Natural killer cell (primary cell): Measurements from ENCODE around the gene PODXL. TPM values are rescaled to one million over a fixed set of nuclear protein-coding genes. Genes with fewer than 3 reads are reported as not detected.
"Not testable (repeated sequence)": the region's sequence is repeated elsewhere in the genome, so short reads cannot be mapped to it uniquely, and the experiment has no call there.

Experiments used
- ATAC-seq, 3 donors: fragments of 150-1000 bp in 2 of 3; fragments of 200-7000 bp in 1 of 3; cut with Tn5 transposase; 1 replicate in 1 of 3; 2 replicates in 2 of 3; pipeline ENCODE4 v1.10.0; 2021; ENCODE audit warnings: mild to moderate bottlenecking in 2 of 3, moderate library complexity in 2 of 3
- DNase-seq, 2 donors: peaks; one replicate each; pipeline versions ENCODE4 v3.0.0 to v3.0.0-alpha.2; 2013 to 2021; ENCODE audit warnings: mixed read lengths in 1 of 2
- H3K27ac ChIP-seq: one replicate; pipeline ENCODE4 v1.5.1; 2013; ENCODE audit warnings: mild to moderate bottlenecking, low read length
- H3K27me3 ChIP-seq: one replicate; pipeline ENCODE4 v1.6.1; 2013; ENCODE audit warnings: low read length; ENCODE audit not compliant: control insufficient read depth, insufficient read depth
- H3K36me3 ChIP-seq: one replicate; pipeline ENCODE4 v1.6.1; 2013; ENCODE audit warnings: low read length; ENCODE audit not compliant: control insufficient read depth, insufficient read depth
- H3K4me1 ChIP-seq: one replicate; pipeline ENCODE4 v1.6.1; 2013; ENCODE audit warnings: low read length; ENCODE audit not compliant: control insufficient read depth, insufficient read depth
- H3K4me3 ChIP-seq: one replicate; pipeline ENCODE4 v1.5.1; 2013; ENCODE audit warnings: low read length
- H3K9me3 ChIP-seq: one replicate; pipeline ENCODE4 v1.6.1; 2013; ENCODE audit warnings: low read length; ENCODE audit not compliant: control insufficient read depth, insufficient read depth
- H3K27ac Mint-ChIP-seq, 2 donors: one replicate each; pipeline ENCODE4 v1.8.0; 2022; ENCODE audit warnings: mild to moderate bottlenecking in 2 of 2, mixed read lengths in 2 of 2, moderate library complexity in 1 of 2
- H3K27me3 Mint-ChIP-seq, 2 donors: one replicate each; pipeline ENCODE4 v1.8.0; 2022; ENCODE audit warnings: low read depth in 2 of 2, mixed read lengths in 2 of 2
- H3K36me3 Mint-ChIP-seq: one replicate; pipeline ENCODE4 v1.8.0; 2022; ENCODE audit warnings: mixed read lengths
- H3K4me1 Mint-ChIP-seq, 2 donors: one replicate each; pipeline ENCODE4 v1.8.0; 2022; ENCODE audit warnings: mixed read lengths in 2 of 2
- H3K4me3 Mint-ChIP-seq: one replicate; pipeline ENCODE4 v1.8.0; 2022; ENCODE audit warnings: mild to moderate bottlenecking, moderate library complexity, mixed read lengths
- H3K9me3 Mint-ChIP-seq, 2 donors: one replicate each; pipeline ENCODE4 v1.8.0; 2022; ENCODE audit warnings: mixed read lengths in 2 of 2
- WGBS: methylation state at CpG from one replicate; pipeline ENCODE4 v1.1.7; 2013; ENCODE audit warnings: missing lambda C conversion rate; ENCODE audit not compliant: insufficient coverage; 5-methylcytosine and 5-hydroxymethylcytosine counted together
- intact Hi-C: fragments of 100-400 bp; cut with micrococcal nuclease; formaldehyde crosslinking; loops from one replicate; pipeline ENCODE4 v1.14.2; 2022
- total RNA-seq, 4 donors: library from RNA; stranded (reverse); fragments of 120-200 nt in 1 of 4; gene quantifications; one replicate each; pipeline versions ENCODE4 v1.2.3 to v1.2.4, GENCODE V29; 2013 to 2022
- TF ChIP-seq, protein P1 (sequence below): fragments of 200-600 bp; IDR thresholded peaks from one replicate; pipeline ENCODE4 v1.8.0; 2022; ENCODE audit warnings: antibody characterized with exemption

Gene PODXL
- total RNA-seq, 3 donors from 2014 or later (not counting 1 experiment from before 2014, with no cell fraction given): 0.35 to 1.4 (median 0.88) TPM

DNA sequence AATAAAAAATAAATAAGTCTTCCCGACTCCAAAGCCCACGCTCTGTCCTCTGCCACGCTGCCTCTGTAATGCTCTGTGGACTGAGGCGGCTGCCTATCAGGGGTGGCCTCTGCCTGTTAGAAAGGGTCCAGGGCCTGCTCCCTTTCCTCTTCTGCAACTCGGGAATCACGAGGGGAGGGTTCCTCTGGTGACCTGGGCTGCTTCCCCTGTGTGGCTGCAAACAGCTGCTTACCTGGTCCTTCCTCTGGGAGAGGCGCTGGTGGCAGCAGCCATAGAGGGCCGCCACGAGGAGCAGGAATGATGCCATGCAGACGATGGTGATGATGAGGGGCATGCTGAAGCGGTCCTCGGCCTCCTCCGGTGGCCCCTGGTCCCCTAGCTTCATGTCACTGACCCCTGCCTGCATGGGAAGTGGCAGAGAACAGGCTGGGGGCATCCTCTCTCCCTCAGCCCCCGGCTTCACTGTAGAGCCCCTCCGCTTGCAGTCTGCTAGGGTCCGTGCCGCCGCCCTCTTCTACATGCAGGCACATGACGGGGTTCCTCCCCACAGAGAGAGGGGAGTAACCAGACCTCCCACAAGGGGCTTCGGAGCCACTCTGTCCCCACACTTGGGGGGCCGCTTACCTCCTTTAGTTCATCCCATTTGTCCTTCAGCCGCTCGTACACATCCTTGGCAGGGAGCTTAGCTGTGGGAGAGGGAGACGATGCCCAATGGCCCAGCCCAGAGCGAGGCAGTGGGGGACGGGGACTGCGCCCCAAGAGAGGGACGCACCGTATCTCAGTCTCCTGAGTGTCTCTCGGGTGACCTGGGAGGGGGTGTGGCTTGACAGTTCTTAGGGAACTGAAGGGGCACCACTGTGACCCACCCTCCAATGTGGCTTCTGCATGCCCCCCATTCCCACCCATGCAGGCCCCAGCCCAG lies 50.5 kb downstream of the PODXL start:
- Histone ChIP-seq H3K9me3 (no peaks in the 10 kb centered on the region), H3K4me3 (no peak overlapping the region), H3K27ac (no peak overlapping the region), H3K36me3 (no peaks in the 10 kb centered on the region), H3K4me1 (peaks cover 14% of the 10 kb centered on the region), H3K27me3 (no peaks in the 10 kb centered on the region)
- ATAC-seq (no peak), DNase-seq (no peak)
- no peaks in the 10 kb centered on the region for H3K9me3 Mint-ChIP-seq
- 94% methylated on average over 30 of the region's 30 CpGs for WGBS
- peaks cover 7 to 10% of the 10 kb centered on the region in 2 donors for H3K27me3 Mint-ChIP-seq
- TF ChIP-seq, protein P1, sequence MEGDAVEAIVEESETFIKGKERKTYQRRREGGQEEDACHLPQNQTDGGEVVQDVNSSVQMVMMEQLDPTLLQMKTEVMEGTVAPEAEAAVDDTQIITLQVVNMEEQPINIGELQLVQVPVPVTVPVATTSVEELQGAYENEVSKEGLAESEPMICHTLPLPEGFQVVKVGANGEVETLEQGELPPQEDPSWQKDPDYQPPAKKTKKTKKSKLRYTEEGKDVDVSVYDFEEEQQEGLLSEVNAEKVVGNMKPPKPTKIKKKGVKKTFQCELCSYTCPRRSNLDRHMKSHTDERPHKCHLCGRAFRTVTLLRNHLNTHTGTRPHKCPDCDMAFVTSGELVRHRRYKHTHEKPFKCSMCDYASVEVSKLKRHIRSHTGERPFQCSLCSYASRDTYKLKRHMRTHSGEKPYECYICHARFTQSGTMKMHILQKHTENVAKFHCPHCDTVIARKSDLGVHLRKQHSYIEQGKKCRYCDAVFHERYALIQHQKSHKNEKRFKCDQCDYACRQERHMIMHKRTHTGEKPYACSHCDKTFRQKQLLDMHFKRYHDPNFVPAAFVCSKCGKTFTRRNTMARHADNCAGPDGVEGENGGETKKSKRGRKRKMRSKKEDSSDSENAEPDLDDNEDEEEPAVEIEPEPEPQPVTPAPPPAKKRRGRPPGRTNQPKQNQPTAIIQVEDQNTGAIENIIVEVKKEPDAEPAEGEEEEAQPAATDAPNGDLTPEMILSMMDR: no peak
- peaks cover 26 to 35% of the 10 kb centered on the region in 2 donors for H3K4me1 Mint-ChIP-seq
- no peak overlapping the region for H3K4me3 Mint-ChIP-seq
- intact Hi-C loops: no loop called here
- no peak overlapping the region for H3K27ac Mint-ChIP-seq
- no peaks in the 10 kb centered on the region for H3K36me3 Mint-ChIP-seq

DNA sequence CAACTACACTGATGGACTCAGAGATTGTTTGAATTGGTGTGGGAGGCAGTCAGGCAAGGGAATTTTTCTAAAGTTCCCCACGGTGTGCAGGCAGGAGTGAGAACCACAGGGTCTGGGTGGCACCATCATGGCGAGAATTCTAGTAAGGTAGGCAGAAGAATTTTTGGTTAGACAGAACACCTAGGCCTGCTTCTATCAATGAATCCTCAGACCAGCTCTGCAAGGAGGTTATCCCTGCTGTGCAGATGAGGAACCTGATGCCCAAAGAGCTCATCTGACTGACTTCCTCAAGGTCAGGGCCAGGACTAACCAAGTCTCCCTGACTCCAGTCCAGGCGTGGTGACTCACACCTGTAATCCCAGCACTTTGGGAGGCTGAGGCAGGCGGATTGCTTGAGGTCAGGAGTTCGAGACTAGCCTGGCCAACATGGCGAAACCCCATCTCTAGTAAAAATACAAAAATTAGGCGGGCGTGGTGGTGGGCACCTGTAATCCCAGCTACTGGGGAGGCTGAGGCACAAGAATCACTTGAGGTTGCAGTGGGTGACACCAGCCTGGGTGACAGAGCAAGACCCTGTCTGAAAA lies 51.3 kb downstream of the PODXL start:
- WGBS: 82% methylated on average over 6 of the region's 8 CpGs
- H3K27ac Mint-ChIP-seq, H3K4me3 Mint-ChIP-seq, H3K27ac ChIP-seq, H3K27me3 Mint-ChIP-seq, H3K9me3 Mint-ChIP-seq, H3K36me3 Mint-ChIP-seq, H3K9me3 ChIP-seq, H3K4me3 ChIP-seq, ATAC-seq, H3K36me3 ChIP-seq, intact Hi-C loops, DNase-seq, H3K27me3 ChIP-seq: not testable (repeated sequence)
- peaks cover 26 to 35% of the 10 kb centered on the region in 2 donors for H3K4me1 Mint-ChIP-seq
- H3K4me1 ChIP-seq: peaks cover 14% of the 10 kb centered on the region

GRCh38 chr7:131504157-131504899 lies 52.1 kb downstream of the PODXL start:
- no peaks in the 10 kb centered on the region for H3K36me3 Mint-ChIP-seq
- WGBS: 92% methylated on average over 12 of the region's 14 CpGs
- no peaks in the 10 kb centered on the region for H3K27me3 ChIP-seq
- H3K4me3 ChIP-seq: no peak overlapping the region
- TF ChIP-seq, protein P1: no peak
- intact Hi-C loops: no loop called here
- ATAC-seq (no peak), DNase-seq (no peak)
- peaks cover 26 to 35% of the 10 kb centered on the region in 2 donors for H3K4me1 Mint-ChIP-seq
- H3K4me1 ChIP-seq: peaks cover 14% of the 10 kb centered on the region
- H3K27ac ChIP-seq: no peak overlapping the region
- peaks cover 7 to 8% of the 10 kb centered on the region in 2 donors for H3K27me3 Mint-ChIP-seq
- no peaks in the 10 kb centered on the region for H3K36me3 ChIP-seq
- H3K9me3 ChIP-seq: no peaks in the 10 kb centered on the region
- H3K4me3 Mint-ChIP-seq: no peak overlapping the region
- H3K9me3 Mint-ChIP-seq: no peaks in the 10 kb centered on the region
- H3K27ac Mint-ChIP-seq: no peak overlapping the region

GRCh38 chr7:131503639-131504038 lies 52.8 kb downstream of the PODXL start:
- DNase-seq (no peak), ATAC-seq (no peak)
- H3K36me3 ChIP-seq: no peaks in the 10 kb centered on the region
- Mint-ChIP-seq H3K4me3 (no peak overlapping the region), H3K27me3 (peaks cover under 1 to 3% of the 10 kb centered on the region in 2 donors), H3K9me3 (no peaks in the 10 kb centered on the region), H3K36me3 (no peaks in the 10 kb centered on the region), H3K27ac (no peak overlapping the region), H3K4me1 (peaks cover 26 to 31% of the 10 kb centered on the region in 2 donors)
- intact Hi-C loops: no loop called here
- no peak overlapping the region for H3K27ac ChIP-seq
- H3K4me1 ChIP-seq: peaks cover 14% of the 10 kb centered on the region
- no peaks in the 10 kb centered on the region for H3K9me3 ChIP-seq
- TF ChIP-seq, protein P1: no peak
- no peak overlapping the region for H3K4me3 ChIP-seq
- H3K27me3 ChIP-seq: no peaks in the 10 kb centered on the region
- 87% methylated on average over 6 of the region's 6 CpGs for WGBS
